ENCODE results near the gene ARHGAP1. TPM values are rescaled to one million over a fixed set of nuclear protein-coding genes. Genes with fewer than 3 reads are reported as not detected.

Gene ARHGAP1
- total RNA-seq, 3 donors from 2014 or later (not counting 1 experiment from before 2014, with no cell fraction given): 89.8 to 111 (median 102) TPM

DNA sequence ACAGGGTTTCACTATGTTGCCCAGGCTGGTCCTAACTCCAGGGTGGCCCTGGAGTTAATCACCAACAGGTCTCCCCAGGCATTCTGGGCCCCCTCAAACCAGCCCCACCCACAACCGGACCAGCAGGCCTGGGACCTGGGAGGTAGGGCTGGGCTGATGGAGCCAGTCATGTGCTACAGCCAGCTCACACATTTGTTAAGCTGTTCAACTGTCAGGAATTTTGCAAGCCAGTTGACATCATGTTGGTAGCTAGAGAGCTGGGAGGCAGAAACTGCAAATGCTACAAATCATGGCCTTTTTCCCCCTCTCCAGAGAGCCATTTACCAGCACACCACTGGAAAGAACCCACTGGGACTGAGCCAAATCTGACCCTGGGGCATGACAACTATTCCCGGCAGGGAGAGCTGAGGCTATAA is 6.8 kb downstream of the ARHGAP1 start:
- WGBS (ENCODE audit: insufficient coverage): 98% methylated on average over 2 of the region's 2 CpGs
- H3K9me3 Mint-ChIP-seq: no peaks in the 10 kb centered on the region
- H3K27ac Mint-ChIP-seq: peak overlapping the region in 1 of 2 donors; percentile 80

DNA sequence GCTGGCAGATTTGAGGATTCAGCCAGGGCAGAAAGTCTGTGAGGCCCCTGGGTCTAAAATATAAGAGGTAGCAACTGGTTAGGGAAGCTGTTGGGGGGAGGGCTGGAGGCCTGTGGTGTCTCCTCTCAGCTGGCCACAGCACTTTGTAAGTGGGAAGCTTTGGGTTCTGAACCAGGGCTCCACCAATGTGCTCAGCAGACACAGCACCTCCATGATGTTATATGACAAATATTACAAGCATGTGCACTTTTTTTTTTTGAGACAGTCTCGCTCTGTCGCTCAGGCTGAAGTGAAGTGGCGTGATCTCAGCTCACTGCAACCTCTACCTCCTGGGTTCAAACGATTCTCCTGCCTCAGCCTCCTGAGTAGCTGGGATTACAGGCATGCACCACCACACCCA is 8.0 kb downstream of the ARHGAP1 start:
- Histone ChIP-seq H3K4me1 (ENCODE audit: control insufficient read depth, insufficient read depth, low read length) (peaks cover 24% of the 10 kb centered on the region), H3K9me3 (ENCODE audit: control insufficient read depth, insufficient read depth, low read length) (no peaks in the 10 kb centered on the region), H3K27me3 (ENCODE audit: control insufficient read depth, insufficient read depth, low read length) (no peaks in the 10 kb centered on the region), H3K27ac (ENCODE audit: low read length) (no peak overlapping the region), H3K36me3 (ENCODE audit: control insufficient read depth, insufficient read depth, low read length) (peaks cover 54% of the 10 kb centered on the region), H3K4me3 (ENCODE audit: low read length) (no peak overlapping the region)
- intact Hi-C loops (cut with micrococcal nuclease): no loop called here
- DNase-seq (no peak), ATAC-seq (no peak)
- Mint-ChIP-seq H3K27ac (no peak overlapping the region), H3K4me1 (peaks cover 10 to 30% of the 10 kb centered on the region in 2 donors), H3K9me3 (no peaks in the 10 kb centered on the region), H3K4me3 (no peak overlapping the region), H3K27me3 (ENCODE audit: low read depth in 2 of 2) (no peaks in the 10 kb centered on the region), H3K36me3 (no peaks in the 10 kb centered on the region)
- 95% methylated on average over 4 of the region's 4 CpGs for WGBS (ENCODE audit: insufficient coverage)
- TF ChIP-seq, protein P1, sequence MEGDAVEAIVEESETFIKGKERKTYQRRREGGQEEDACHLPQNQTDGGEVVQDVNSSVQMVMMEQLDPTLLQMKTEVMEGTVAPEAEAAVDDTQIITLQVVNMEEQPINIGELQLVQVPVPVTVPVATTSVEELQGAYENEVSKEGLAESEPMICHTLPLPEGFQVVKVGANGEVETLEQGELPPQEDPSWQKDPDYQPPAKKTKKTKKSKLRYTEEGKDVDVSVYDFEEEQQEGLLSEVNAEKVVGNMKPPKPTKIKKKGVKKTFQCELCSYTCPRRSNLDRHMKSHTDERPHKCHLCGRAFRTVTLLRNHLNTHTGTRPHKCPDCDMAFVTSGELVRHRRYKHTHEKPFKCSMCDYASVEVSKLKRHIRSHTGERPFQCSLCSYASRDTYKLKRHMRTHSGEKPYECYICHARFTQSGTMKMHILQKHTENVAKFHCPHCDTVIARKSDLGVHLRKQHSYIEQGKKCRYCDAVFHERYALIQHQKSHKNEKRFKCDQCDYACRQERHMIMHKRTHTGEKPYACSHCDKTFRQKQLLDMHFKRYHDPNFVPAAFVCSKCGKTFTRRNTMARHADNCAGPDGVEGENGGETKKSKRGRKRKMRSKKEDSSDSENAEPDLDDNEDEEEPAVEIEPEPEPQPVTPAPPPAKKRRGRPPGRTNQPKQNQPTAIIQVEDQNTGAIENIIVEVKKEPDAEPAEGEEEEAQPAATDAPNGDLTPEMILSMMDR (IDR thresholded peaks at IDR 0.05): no peak

More for the DNA sequence above, 6.8 kb downstream of the ARHGAP1 start:
- H3K4me3 Mint-ChIP-seq: no peak overlapping the region
- DNase-seq (no peak), ATAC-seq (no peak)
- Histone ChIP-seq H3K4me3 (ENCODE audit: low read length) (no peak overlapping the region), H3K27me3 (ENCODE audit: control insufficient read depth, insufficient read depth, low read length) (no peaks in the 10 kb centered on the region), H3K9me3 (ENCODE audit: control insufficient read depth, insufficient read depth, low read length) (no peaks in the 10 kb centered on the region), H3K36me3 (ENCODE audit: control insufficient read depth, insufficient read depth, low read length) (peaks cover 46% of the 10 kb centered on the region), H3K27ac (ENCODE audit: low read length) (no peak overlapping the region), H3K4me1 (ENCODE audit: control insufficient read depth, insufficient read depth, low read length) (peaks cover 35% of the 10 kb centered on the region)
- TF ChIP-seq, protein P1 (IDR thresholded peaks at IDR 0.05): no peak
- H3K4me1 Mint-ChIP-seq: peaks cover 17 to 39% of the 10 kb centered on the region in 2 donors
- H3K36me3 Mint-ChIP-seq: no peaks in the 10 kb centered on the region
- H3K27me3 Mint-ChIP-seq (ENCODE audit: low read depth in 2 of 2): no peaks in the 10 kb centered on the region
- intact Hi-C loops (cut with micrococcal nuclease): no loop called here

DNA sequence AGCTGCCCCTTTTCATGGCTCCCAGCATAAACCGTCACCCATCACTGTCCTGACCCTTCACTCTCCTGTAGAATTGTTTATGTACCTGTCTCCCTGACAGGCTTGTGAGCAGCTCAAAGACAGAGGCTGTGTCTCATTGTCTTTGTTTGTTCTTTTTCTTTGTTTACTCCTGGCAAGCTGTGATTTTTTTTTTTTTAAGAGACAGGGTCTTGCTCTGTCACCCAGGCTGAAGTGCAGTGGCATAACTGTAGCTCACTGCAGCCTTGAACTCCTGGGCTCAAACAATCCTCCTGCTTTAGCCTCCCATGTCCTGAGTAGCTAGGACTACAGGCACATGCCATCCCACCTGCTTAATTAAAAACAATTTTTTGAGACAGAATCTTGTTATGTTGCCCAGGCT is 9.7 kb downstream of the ARHGAP1 start:
- DNase-seq (no peak), ATAC-seq (no peak)
- Mint-ChIP-seq H3K9me3 (no peaks in the 10 kb centered on the region), H3K4me1 (peaks cover 9 to 21% of the 10 kb centered on the region in 2 donors), H3K36me3 (no peaks in the 10 kb centered on the region), H3K27ac (peak overlapping the region in 1 of 2 donors; percentile 51), H3K4me3 (no peak overlapping the region), H3K27me3 (ENCODE audit: low read depth in 2 of 2) (no peaks in the 10 kb centered on the region)
- Histone ChIP-seq H3K9me3 (ENCODE audit: control insufficient read depth, insufficient read depth, low read length) (no peaks in the 10 kb centered on the region), H3K27me3 (ENCODE audit: control insufficient read depth, insufficient read depth, low read length) (no peaks in the 10 kb centered on the region), H3K4me3 (ENCODE audit: low read length) (no peak overlapping the region), H3K36me3 (ENCODE audit: control insufficient read depth, insufficient read depth, low read length) (peaks cover 56% of the 10 kb centered on the region), H3K4me1 (ENCODE audit: control insufficient read depth, insufficient read depth, low read length) (peaks cover 19% of the 10 kb centered on the region), H3K27ac (ENCODE audit: low read length) (no peak overlapping the region)
- 95% methylated on average over 1 of the region's 1 CpG for WGBS (ENCODE audit: insufficient coverage)
- TF ChIP-seq, protein P1 (IDR thresholded peaks at IDR 0.05): no peak
- intact Hi-C loops (cut with micrococcal nuclease): no loop called here

Measured in natural killer cell (primary cell).